ENCODE data around the gene SLCO4A1. TPM values are rescaled to one million over a fixed set of nuclear protein-coding genes. Genes with fewer than 3 reads are reported as not detected.

The SLCO4A1 gene
- total RNA-seq, 2 experiments from 2014 or later: 66.5 to 68.4 TPM

DNA sequence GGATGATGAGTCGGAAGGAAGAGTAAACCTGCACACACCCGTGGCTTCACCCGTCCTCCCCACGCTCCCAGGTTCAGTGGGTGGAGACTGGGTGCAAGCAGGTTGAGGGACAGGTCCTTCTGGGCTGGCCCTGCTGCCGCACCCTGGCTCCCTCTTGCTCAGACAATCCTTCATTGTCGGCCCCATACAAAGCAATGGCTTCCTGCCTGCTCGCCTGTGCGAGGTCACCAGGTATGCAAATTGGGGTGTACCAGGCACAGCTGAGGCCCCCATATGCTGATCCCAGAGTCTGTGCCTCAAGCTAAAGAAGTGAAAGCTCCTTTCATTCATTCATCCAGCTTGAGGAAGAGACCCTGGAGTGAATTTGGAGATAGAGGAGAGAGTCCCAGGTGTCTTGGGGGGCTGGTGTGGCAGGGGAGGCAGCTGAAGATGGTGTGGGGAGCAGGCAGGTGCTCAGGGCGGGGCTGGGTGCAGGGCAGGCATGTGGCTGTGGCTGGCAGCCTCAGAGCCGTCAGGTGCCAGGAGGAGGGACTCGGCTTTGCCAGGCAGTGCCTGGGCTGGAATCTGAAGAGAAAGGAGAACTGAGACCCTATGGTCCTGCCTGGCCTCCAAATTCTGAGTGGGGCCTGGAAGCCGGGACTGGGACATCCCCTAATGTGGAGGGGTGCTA, 4.7 kb downstream of the SLCO4A1 start:
- peaks cover 44% of the 10 kb centered on the region for H3K36me3 Mint-ChIP-seq (ENCODE audit: low read depth)
- no peak overlapping the region for H3K4me3 Mint-ChIP-seq
- DNase-seq: no peak
- H3K4me1 Mint-ChIP-seq (ENCODE audit: low read depth): peaks cover 51% of the 10 kb centered on the region
- intact Hi-C loops (cut with micrococcal nuclease): no loop called here
- ATAC-seq: no peak
- TF ChIP-seq, protein P1, sequence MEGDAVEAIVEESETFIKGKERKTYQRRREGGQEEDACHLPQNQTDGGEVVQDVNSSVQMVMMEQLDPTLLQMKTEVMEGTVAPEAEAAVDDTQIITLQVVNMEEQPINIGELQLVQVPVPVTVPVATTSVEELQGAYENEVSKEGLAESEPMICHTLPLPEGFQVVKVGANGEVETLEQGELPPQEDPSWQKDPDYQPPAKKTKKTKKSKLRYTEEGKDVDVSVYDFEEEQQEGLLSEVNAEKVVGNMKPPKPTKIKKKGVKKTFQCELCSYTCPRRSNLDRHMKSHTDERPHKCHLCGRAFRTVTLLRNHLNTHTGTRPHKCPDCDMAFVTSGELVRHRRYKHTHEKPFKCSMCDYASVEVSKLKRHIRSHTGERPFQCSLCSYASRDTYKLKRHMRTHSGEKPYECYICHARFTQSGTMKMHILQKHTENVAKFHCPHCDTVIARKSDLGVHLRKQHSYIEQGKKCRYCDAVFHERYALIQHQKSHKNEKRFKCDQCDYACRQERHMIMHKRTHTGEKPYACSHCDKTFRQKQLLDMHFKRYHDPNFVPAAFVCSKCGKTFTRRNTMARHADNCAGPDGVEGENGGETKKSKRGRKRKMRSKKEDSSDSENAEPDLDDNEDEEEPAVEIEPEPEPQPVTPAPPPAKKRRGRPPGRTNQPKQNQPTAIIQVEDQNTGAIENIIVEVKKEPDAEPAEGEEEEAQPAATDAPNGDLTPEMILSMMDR (IDR thresholded peaks at IDR 0.05): no peak
- no peaks in the 10 kb centered on the region for H3K9me3 Mint-ChIP-seq
- H3K27ac Mint-ChIP-seq: peak overlapping the region; percentile 35
- H3K27me3 Mint-ChIP-seq: no peaks in the 10 kb centered on the region
- ChIA-PET POLR2A (interaction anchor here (0.9 kb wide), 1 partner anchor 21 kb away, joined by 3 read pairs; no protein-coding TSS in a partner anchor), CTCF (no interaction called here)

DNA sequence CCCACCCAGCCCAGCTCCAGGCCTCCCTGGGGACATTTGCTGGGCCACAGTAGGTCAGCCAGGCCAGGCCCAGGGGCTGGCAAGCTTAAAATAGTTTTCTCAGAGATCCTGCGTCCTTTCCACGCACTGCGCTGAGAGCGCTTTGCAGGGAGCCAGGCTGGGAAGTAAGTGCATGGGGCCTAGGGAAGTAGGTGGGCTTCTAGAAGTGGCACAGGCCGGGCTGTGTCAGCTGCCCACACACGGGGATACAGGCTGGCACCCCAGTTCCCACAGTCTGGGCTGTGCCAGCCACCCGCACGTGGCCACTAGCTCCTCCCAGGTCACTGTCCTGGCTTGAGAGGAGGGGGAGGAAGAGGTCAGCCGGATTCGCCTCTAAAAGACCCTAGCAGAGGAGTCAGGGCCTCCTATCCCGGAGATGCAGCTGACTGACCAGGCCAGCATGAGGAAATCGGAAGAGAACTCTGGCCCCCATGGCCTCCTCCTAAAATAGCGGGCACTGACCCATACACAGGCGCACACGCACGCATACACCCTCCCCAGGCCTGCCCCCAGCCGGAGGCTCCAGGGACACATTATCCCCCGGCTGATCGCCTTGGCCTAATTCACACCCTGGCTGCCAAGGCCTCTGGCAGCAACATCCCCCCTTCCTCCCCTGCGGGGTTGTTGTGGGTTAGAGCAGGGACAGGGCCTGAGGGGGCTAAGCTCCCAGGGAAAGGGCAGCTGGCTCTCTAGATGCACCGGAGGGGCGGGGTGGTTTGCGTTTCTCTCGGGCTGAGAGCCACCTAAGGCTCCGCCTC, 5.4 kb downstream of the SLCO4A1 start:
- no peak for DNase-seq
- H3K4me3 Mint-ChIP-seq: no peak overlapping the region
- TF ChIP-seq, protein P1 (IDR thresholded peaks at IDR 0.05): no peak
- ATAC-seq: no peak
- intact Hi-C loops (cut with micrococcal nuclease): no loop called here
- no peaks in the 10 kb centered on the region for H3K9me3 Mint-ChIP-seq
- no peaks in the 10 kb centered on the region for H3K27me3 Mint-ChIP-seq
- peaks cover 58% of the 10 kb centered on the region for H3K4me1 Mint-ChIP-seq (ENCODE audit: low read depth)
- ChIA-PET CTCF (no interaction called here), POLR2A (interaction anchor here (0.9 kb wide), 1 partner anchor 22 kb away, joined by 3 read pairs; no protein-coding TSS in a partner anchor)
- peaks cover 43% of the 10 kb centered on the region for H3K36me3 Mint-ChIP-seq (ENCODE audit: low read depth)
- H3K27ac Mint-ChIP-seq: no peak overlapping the region

DNA sequence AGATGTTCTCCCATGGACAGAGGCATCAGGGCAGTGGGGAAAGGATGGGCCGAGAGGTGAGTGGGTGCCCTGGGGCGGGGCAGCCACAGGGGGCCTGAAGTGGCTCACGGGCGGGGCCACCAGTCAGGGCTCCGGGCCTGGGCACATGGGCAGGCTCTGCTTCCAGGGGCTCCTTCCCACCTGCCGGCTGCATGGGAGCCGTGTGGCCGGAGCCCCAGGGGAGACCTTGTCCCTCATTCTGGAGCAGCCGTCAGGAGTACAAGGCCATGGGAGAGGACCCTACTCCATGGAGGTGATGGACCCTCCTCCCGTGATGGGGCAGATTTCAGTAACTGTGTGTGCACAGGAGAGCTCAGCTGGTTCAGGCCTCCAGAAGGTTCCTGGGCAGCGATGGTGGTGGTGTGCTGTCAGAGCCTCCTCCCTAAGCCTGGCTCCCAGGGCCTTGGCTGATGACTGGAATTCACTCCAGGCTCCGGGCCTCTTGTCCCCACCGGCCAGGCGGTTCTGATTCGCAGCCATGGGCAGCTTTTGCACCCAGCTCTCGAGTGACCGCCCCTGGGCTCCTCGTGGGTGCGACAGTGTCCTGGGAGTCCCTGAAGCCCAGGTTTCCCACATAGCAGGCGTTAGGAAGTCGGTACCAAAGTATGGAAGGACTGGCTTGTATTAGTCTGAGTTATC, 6.2 kb downstream of the SLCO4A1 start:
- Mint-ChIP-seq H3K4me1 (ENCODE audit: low read depth) (peaks cover 59% of the 10 kb centered on the region), H3K27ac (no peak overlapping the region), H3K4me3 (no peak overlapping the region), H3K36me3 (ENCODE audit: low read depth) (peaks cover 40% of the 10 kb centered on the region), H3K9me3 (no peaks in the 10 kb centered on the region), H3K27me3 (no peaks in the 10 kb centered on the region)
- intact Hi-C loops (cut with micrococcal nuclease): no loop called here
- DNase-seq: no peak
- CTCF ChIA-PET: no interaction called here
- ATAC-seq: no peak
- TF ChIP-seq, protein P1 (IDR thresholded peaks at IDR 0.05): no peak
- POLR2A ChIA-PET: no interaction called here

DNA sequence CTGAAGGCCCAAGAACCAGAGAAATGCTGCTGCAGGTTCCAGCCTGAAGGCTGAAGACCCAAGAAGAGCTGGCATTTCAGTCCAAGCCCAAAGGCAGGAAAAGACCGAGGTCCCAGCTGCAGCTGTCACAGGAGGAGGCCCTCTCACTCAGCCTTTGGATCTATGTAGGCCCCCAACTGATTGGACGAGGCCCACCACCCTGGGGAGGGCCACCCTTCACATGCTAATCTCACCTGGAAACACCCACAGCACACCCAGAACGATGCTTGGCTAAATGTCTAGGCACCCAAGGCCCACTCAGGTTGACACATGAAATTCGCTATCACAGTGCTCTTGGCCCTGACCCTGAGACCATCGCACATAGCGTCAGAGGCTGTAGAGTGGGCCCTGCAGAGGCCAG, 6.8 kb downstream of the SLCO4A1 start:
- Mint-ChIP-seq H3K4me3 (no peak overlapping the region), H3K36me3 (ENCODE audit: low read depth) (peaks cover 35% of the 10 kb centered on the region), H3K27me3 (no peaks in the 10 kb centered on the region), H3K4me1 (ENCODE audit: low read depth) (peaks cover 54% of the 10 kb centered on the region), H3K27ac (peak overlapping the region; percentile 50), H3K9me3 (no peaks in the 10 kb centered on the region)
- DNase-seq (no peak), ATAC-seq (no peak)
- intact Hi-C loops (cut with micrococcal nuclease): no loop called here
- ChIA-PET POLR2A (no interaction called here), CTCF (interaction anchor here (3.6 kb wide), 1 partner anchor 142 kb away, joined by 19 read pairs; no protein-coding TSS in a partner anchor)
- TF ChIP-seq, protein P1 (IDR thresholded peaks at IDR 0.05): no peak
